ENCODE data around the gene TMCC2.

The TMCC2 gene

DNA sequence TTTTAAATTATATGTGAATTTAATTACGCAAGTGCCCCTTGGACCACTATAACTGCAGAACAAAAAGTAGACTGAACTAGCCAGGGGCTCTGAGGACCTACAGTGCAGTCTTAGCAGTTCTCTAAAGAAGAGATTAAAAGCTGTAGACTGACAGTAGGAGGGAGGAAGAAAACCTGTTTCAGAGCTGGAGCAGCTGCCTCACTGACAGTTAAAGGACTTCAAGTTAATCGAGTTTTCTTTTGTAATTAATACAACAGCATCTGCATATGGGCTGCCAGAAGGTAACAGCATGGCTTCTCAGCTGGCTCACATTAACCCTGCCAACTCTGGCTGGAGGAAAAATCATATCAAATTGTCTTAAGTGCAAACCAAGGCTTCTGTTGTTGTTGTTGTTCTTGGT, 36.1 kb upstream of the TMCC2 start:
- Histone ChIP-seq H3K9me3 (ENCODE audit: control insufficient read depth in 1 of 2, low read length in 2 of 2) (no peaks in the 10 kb centered on the region), H3K27ac (ENCODE audit: low read length) (no peak overlapping the region), H3K4me1 (ENCODE audit: control insufficient read depth in 1 of 2, insufficient read depth in 2 of 2, low read length in 2 of 2) (peaks cover 0 to 22% of the 10 kb centered on the region in 2 donors), H3K27me3 (ENCODE audit: low read depth, low read length) (no peaks in the 10 kb centered on the region), H3K36me3 (ENCODE audit: control insufficient read depth in 1 of 2, insufficient read depth in 2 of 2, low read length in 2 of 2) (peaks cover 3 to 6% of the 10 kb centered on the region in 2 donors), H3K4me3 (ENCODE audit: low read depth in 1 of 2, low read length in 2 of 2) (no peak overlapping the region)

DNA sequence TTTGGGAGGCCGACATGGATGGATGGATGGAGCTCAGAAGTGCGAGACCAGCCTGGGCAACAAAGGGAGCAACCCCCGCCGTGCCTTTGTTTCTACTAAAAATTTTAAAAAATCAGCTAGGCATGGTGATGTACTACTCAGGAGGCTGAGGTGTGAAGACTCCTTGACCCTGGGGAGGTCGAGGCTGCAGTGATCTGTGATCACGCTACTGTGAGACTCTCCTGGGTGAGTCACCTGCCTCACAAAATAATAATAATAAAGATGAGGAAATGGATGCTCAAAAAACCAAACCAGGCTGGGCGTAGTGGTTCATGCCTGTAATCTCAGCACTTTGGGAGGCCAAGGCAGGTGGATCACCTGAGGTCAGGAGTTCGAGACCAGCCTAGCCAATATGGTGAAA, 35.5 kb upstream of the TMCC2 start:
- H3K9me3 ChIP-seq (ENCODE audit: control insufficient read depth in 1 of 2, low read length in 2 of 2) = no peaks in the 10 kb centered on the region
- no peak overlapping the region for H3K27ac ChIP-seq (ENCODE audit: low read length)
- peaks cover 0 to 3% of the 10 kb centered on the region in 2 donors for H3K36me3 ChIP-seq (ENCODE audit: control insufficient read depth in 1 of 2, insufficient read depth in 2 of 2, low read length in 2 of 2)
- H3K4me1 ChIP-seq (ENCODE audit: control insufficient read depth in 1 of 2, insufficient read depth in 2 of 2, low read length in 2 of 2) = peaks cover 0 to 22% of the 10 kb centered on the region in 2 donors
- no peak overlapping the region for H3K4me3 ChIP-seq (ENCODE audit: low read depth in 1 of 2, low read length in 2 of 2)
- H3K27me3 ChIP-seq (ENCODE audit: low read depth, low read length) = no peaks in the 10 kb centered on the region

DNA sequence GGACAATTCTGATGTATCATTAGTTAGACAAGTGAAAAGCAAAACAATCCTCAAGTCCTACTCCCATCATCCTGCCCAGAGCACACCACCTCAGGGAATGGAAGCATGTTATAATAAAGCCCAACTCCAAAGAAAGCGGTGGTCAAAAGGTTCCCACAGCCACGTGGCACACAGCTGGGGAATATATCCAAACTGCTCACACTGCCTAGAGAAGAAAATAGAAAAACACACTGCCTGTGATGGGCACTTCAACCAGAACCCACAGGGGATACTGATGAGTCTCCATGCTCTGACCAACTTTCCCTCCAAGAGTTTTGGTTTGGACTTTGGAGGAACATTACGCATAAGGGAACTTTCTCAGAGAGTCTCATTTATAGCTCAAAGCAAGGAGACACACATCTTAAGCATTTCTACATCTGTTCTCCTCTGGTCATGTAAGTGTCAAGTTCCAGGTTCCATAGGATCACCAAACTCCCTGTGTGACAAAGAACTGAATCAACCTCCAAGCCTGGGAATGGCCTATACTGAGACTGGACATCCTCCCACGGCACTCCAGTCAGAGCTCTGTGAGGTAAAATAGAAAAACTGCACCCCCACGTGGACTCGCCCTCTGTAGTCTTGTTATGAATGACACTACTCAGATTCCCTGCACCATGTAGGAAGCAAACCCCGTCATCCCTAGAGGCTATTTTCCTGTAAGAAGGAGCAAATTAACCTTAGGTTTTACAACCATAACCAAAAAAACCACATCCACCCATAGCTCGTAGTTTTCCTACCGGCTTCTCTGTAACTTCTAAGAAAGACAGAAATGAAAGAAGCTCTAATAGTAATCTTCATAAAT, 28.4 kb upstream of the TMCC2 start:
- Histone ChIP-seq H3K4me3 (ENCODE audit: low read depth in 1 of 2, low read length in 2 of 2) (no peak overlapping the region), H3K27ac (ENCODE audit: low read length) (no peak overlapping the region)

DNA sequence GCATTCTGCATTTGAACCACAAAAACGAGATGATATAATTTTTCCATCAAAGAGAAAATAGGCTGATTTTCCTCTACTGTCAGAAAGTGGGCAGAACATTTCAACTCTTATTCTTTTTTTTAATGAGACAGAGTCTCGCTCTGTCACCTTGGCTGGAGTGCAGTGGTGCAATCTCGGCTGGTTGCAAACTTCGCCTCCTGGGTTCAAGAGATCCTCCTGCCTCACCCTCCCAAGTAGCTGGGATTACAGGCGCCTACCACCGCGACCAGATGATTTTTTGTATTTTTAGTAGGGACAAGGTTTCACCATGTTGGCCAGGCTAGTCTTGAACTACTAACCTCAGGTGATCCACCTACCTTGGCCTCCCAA, 27.8 kb upstream of the TMCC2 start:
- no peak overlapping the region for H3K27ac ChIP-seq (ENCODE audit: low read length)
- H3K27me3 ChIP-seq (ENCODE audit: low read depth, low read length) = no peaks in the 10 kb centered on the region
- no peaks in the 10 kb centered on the region for H3K36me3 ChIP-seq (ENCODE audit: control insufficient read depth in 1 of 2, insufficient read depth in 2 of 2, low read length in 2 of 2)
- H3K4me3 ChIP-seq (ENCODE audit: low read depth in 1 of 2, low read length in 2 of 2) = no peak overlapping the region
- H3K9me3 ChIP-seq (ENCODE audit: control insufficient read depth in 1 of 2, low read length in 2 of 2) = no peaks in the 10 kb centered on the region
- peaks cover under 1 to 6% of the 10 kb centered on the region in 2 donors for H3K4me1 ChIP-seq (ENCODE audit: control insufficient read depth in 1 of 2, insufficient read depth in 2 of 2, low read length in 2 of 2)

More for the DNA sequence above, 28.4 kb upstream of the TMCC2 start:
- Histone ChIP-seq H3K36me3 (ENCODE audit: control insufficient read depth in 1 of 2, insufficient read depth in 2 of 2, low read length in 2 of 2) (no peaks in the 10 kb centered on the region), H3K4me1 (ENCODE audit: control insufficient read depth in 1 of 2, insufficient read depth in 2 of 2, low read length in 2 of 2) (peaks cover 0 to 6% of the 10 kb centered on the region in 2 donors), H3K9me3 (ENCODE audit: control insufficient read depth in 1 of 2, low read length in 2 of 2) (no peaks in the 10 kb centered on the region), H3K27me3 (ENCODE audit: low read depth, low read length) (no peaks in the 10 kb centered on the region)

DNA sequence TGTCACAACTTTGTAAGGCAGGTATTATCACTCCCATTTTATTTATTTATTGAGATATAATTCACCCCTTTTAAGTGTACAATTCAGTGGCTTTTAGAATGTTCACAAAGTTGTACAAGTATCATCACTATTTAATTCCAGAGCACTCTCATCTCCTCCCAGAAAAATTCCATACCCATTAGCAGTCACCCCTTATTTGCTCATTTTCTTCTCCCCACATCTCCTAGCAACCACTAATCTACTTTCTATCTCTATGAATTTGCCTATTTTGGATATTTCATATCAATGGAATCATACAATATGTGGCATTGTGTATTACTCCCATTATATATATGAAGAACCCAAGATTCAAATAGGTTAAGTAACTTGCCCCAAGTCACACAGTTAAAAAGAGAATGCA, 23.2 kb upstream of the TMCC2 start:
- Histone ChIP-seq H3K4me1 (ENCODE audit: control insufficient read depth in 1 of 2, insufficient read depth in 2 of 2, low read length in 2 of 2) (peaks cover 2 to 3% of the 10 kb centered on the region in 2 donors), H3K27ac (ENCODE audit: low read length) (no peak overlapping the region), H3K4me3 (ENCODE audit: low read depth in 1 of 2, low read length in 2 of 2) (no peak overlapping the region), H3K9me3 (ENCODE audit: control insufficient read depth in 1 of 2, low read length in 2 of 2) (no peaks in the 10 kb centered on the region), H3K36me3 (ENCODE audit: control insufficient read depth in 1 of 2, insufficient read depth in 2 of 2, low read length in 2 of 2) (no peaks in the 10 kb centered on the region), H3K27me3 (ENCODE audit: low read depth, low read length) (no peaks in the 10 kb centered on the region)

DNA sequence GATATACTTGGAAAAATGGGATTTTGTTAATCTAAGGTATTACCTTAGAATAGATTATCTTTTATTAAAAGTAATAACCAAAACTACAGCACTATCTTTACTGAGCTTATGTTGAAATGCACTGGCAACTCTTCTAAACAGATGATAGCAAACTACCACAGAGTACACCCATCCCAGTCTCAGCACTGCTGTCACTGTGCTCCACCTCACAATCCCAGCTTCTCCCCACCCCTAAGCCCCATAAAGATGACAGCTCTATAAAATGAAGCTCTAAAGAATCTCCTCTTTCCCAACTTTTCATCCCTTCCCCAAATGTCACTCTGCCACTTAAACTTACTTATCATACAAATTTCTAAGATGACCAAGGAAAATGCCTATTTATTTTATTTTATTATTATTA, 22.7 kb upstream of the TMCC2 start:
- H3K27ac ChIP-seq (ENCODE audit: low read length) = no peak overlapping the region
- no peaks in the 10 kb centered on the region for H3K36me3 ChIP-seq (ENCODE audit: control insufficient read depth in 1 of 2, insufficient read depth in 2 of 2, low read length in 2 of 2)
- no peaks in the 10 kb centered on the region for H3K9me3 ChIP-seq (ENCODE audit: control insufficient read depth in 1 of 2, low read length in 2 of 2)
- H3K4me1 ChIP-seq (ENCODE audit: control insufficient read depth in 1 of 2, insufficient read depth in 2 of 2, low read length in 2 of 2) = peaks cover 3 to 6% of the 10 kb centered on the region in 2 donors
- H3K4me3 ChIP-seq (ENCODE audit: low read depth in 1 of 2, low read length in 2 of 2) = no peak overlapping the region
- H3K27me3 ChIP-seq (ENCODE audit: low read depth, low read length) = no peaks in the 10 kb centered on the region

DNA sequence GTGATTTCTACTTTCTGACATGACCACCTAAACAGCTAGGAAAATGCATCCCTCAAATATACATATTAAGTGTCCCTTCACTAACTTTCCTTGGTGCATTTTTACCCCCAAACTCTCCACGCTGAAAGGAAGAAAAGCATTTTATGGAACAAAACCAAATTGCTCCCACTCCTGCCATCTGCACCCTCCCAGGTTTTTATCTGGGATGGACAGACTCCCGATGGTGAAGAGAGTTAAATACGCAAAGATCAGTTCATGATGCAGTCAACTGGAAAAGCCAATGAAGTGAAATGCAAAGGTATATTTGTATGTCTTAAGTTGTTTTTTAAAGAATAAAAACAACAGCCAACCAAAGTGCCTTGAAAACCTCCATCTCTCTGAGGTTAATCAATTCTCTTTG, 18.9 kb upstream of the TMCC2 start:
- Histone ChIP-seq H3K27me3 (ENCODE audit: low read depth, low read length) (no peaks in the 10 kb centered on the region), H3K4me3 (ENCODE audit: low read depth in 1 of 2, low read length in 2 of 2) (no peak overlapping the region), H3K36me3 (ENCODE audit: control insufficient read depth in 1 of 2, insufficient read depth in 2 of 2, low read length in 2 of 2) (no peaks in the 10 kb centered on the region), H3K27ac (ENCODE audit: low read length) (no peak overlapping the region), H3K4me1 (ENCODE audit: control insufficient read depth in 1 of 2, insufficient read depth in 2 of 2, low read length in 2 of 2) (peaks cover 7 to 9% of the 10 kb centered on the region in 2 donors), H3K9me3 (ENCODE audit: control insufficient read depth in 1 of 2, low read length in 2 of 2) (no peaks in the 10 kb centered on the region)

DNA sequence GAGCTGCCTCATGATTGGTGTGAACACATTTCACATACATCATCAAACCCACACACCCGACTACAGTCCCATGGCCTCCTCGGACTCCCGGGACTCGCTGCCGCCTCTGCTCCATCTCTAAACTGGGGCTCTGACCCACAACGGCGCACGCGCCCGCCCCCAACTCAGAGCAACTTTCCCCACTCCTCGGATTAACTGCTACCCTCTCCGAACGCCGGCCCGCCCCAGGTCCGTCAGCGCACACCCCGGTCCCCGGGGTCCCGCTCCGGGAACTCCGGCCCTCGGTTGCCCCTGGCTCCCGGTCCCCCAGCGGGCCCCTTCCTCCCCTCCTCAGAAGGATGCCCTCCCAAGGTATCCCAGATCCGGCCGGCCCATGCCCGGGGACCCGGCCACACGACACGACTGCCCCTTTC, 17.0 kb upstream of the TMCC2 start:
- Histone ChIP-seq H3K27me3 (ENCODE audit: low read depth, low read length) (no peaks in the 10 kb centered on the region), H3K36me3 (ENCODE audit: control insufficient read depth in 1 of 2, insufficient read depth in 2 of 2, low read length in 2 of 2) (no peaks in the 10 kb centered on the region), H3K4me1 (ENCODE audit: control insufficient read depth in 1 of 2, insufficient read depth in 2 of 2, low read length in 2 of 2) (peaks cover 4 to 9% of the 10 kb centered on the region in 2 donors), H3K4me3 (ENCODE audit: low read depth in 1 of 2, low read length in 2 of 2) (peak overlapping the region; percentile 80 to 97), H3K9me3 (ENCODE audit: control insufficient read depth in 1 of 2, low read length in 2 of 2) (no peaks in the 10 kb centered on the region), H3K27ac (ENCODE audit: low read length) (peak overlapping the region; percentile 80)

DNA sequence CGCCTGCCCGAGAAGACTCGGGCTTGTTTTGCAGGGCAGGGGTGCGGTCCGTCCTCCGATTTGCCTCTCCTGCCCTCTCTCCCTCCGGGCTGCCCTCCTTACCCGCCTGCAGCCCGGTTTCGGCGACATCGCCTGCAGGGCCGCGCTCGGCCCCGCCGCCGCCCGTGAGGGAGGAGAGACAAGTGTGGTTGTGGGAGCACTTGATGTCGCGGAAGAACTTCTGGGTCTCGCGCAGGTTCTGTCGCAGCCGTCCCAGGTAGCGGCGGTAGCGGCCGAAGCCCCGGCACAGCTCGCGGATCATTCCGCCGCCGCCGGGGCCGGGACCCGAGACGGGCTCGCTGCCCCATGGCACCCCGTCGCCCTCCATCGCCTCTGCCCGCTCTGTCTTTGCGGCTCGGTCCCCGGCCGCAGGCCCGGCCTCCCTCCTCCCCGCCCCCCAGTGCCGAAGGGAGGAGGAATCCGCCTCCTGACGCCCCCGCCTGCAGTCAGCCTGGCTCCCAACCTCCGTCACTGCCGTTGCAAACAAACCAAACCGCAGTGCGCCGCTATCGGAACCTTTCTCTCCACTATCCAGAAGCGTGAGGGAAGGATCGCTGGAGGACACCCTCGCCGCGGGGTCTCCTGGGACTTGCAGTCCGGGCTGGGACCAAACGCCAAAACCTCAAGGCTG, 16.4 kb upstream of the TMCC2 start, which contains the start of gene DSTYK:
Gene DSTYK (minus strand): TSS at position 534 of the 670 bp plus-strand sequence. CDS start 167 bp downstream, at position 367.
- Histone ChIP-seq H3K36me3 (ENCODE audit: control insufficient read depth in 1 of 2, insufficient read depth in 2 of 2, low read length in 2 of 2) (no peaks in the 10 kb centered on the region), H3K4me3 (ENCODE audit: low read depth in 1 of 2, low read length in 2 of 2) (peak within 1 kb of the TSS; percentile 80 to 97), H3K9me3 (ENCODE audit: control insufficient read depth in 1 of 2, low read length in 2 of 2) (no peaks in the 10 kb centered on the region), H3K4me1 (ENCODE audit: control insufficient read depth in 1 of 2, insufficient read depth in 2 of 2, low read length in 2 of 2) (peaks cover 4 to 9% of the 10 kb centered on the region in 2 donors), H3K27ac (ENCODE audit: low read length) (peak within 1 kb of the TSS; percentile 80), H3K27me3 (ENCODE audit: low read depth, low read length) (no peaks in the 10 kb centered on the region)

DNA sequence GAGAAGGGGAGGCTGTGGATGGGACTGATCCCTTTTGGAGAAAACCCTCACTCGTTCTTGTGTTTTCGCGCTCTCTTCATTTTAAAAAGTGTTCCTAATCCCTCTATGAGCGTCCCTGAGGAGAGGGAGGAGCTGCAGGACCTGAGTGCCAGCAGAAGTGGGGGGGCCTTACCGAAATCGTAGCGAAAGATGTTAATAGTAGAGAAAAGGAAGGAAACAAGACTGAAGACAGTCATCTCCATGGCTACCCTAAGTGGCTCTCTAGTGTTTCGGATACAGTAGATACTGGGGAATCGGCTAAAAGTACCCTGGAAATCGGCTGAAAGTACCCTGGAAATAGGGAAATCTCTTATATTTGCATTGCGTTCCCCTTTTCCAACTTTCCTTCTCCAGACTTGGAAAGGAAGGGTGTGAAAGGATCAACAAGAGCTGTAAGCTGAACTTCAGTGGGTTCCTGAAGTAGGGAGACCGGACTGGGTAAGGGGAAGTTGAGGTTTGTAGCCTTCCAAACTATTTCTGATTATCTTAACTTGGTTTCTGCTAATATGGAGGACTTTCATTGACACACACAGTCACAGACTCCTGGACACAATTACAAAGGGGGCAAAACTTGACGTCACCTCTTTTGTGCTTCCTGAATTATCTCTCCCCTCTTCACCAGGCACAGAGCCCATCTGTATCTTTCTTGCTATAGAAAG, 15.8 kb upstream of the TMCC2 start:
- H3K4me3 ChIP-seq (ENCODE audit: low read depth in 1 of 2, low read length in 2 of 2) = peak overlapping the region; percentile 80 to 97
- no peaks in the 10 kb centered on the region for H3K27me3 ChIP-seq (ENCODE audit: low read depth, low read length)
- peak overlapping the region; percentile 32 for H3K27ac ChIP-seq (ENCODE audit: low read length)
- H3K9me3 ChIP-seq (ENCODE audit: control insufficient read depth in 1 of 2, low read length in 2 of 2) = no peaks in the 10 kb centered on the region
- H3K4me1 ChIP-seq (ENCODE audit: control insufficient read depth in 1 of 2, insufficient read depth in 2 of 2, low read length in 2 of 2) = peaks cover 4 to 9% of the 10 kb centered on the region in 2 donors
- no peaks in the 10 kb centered on the region for H3K36me3 ChIP-seq (ENCODE audit: control insufficient read depth in 1 of 2, insufficient read depth in 2 of 2, low read length in 2 of 2)

DNA sequence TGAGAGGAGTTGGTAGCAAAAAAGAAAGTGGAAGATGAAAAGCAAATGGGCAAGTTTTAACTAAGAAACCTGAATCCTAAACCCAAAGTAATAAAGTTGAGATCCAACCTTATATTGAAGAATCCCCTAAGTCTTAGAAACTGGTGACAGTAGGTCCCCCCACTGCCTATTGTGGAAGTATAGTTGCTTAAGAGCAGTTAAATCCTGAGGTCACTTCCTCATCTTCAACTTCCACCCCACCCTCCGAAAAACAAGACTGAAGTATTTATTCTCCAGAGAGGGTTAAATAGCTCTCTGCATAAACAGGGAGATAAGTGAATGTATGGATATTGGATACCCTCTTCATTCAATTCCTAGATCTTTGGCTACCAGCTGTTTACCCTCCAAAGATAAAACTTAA, 13.0 kb upstream of the TMCC2 start:
- Histone ChIP-seq H3K4me3 (ENCODE audit: low read depth in 1 of 2, low read length in 2 of 2) (no peak overlapping the region), H3K36me3 (ENCODE audit: control insufficient read depth in 1 of 2, insufficient read depth in 2 of 2, low read length in 2 of 2) (no peaks in the 10 kb centered on the region), H3K4me1 (ENCODE audit: control insufficient read depth in 1 of 2, insufficient read depth in 2 of 2, low read length in 2 of 2) (peaks cover 4 to 5% of the 10 kb centered on the region in 2 donors)

More for the DNA sequence above, 13.0 kb upstream of the TMCC2 start:
- H3K27ac ChIP-seq (ENCODE audit: low read length) = no peak overlapping the region
- no peaks in the 10 kb centered on the region for H3K27me3 ChIP-seq (ENCODE audit: low read depth, low read length)
- no peaks in the 10 kb centered on the region for H3K9me3 ChIP-seq (ENCODE audit: control insufficient read depth in 1 of 2, low read length in 2 of 2)
